Femur (tissue), 1 donor: ENCODE measurements around the gene CAMLG.

Experiments
- DNase-seq: peaks from one replicate; pipeline ENCODE4 v3.0.0-alpha.2; 2017

CAMLG gene

GRCh38 chr5:134784241-134784920, 46.0 kb downstream of the CAMLG start:
- DNase-seq, result no peak

- DNase-seq, result no peak
Measured at GRCh38 chr5:134784946-134785620, 46.7 kb downstream of the CAMLG start.

DNA sequence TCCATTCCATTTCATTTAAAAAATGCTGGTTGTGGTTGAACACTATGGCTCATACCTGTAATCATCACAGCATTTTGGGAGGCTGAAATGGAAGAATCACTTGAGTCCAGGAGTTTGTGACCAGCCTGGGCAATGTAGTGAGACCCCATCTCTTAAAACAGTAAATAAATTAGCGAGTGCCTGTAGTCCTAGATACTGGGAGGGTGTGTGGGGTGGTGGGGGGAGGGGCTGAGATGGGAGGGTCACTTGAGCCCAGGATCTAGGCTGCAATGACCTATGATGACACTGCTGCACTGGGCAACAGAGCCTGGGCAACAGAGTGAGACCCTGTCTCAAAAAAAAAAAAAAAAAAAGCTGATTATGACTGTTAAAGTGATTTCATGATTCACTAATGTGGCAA, 49.3 kb downstream of the CAMLG start:
- no peak for DNase-seq

DNA sequence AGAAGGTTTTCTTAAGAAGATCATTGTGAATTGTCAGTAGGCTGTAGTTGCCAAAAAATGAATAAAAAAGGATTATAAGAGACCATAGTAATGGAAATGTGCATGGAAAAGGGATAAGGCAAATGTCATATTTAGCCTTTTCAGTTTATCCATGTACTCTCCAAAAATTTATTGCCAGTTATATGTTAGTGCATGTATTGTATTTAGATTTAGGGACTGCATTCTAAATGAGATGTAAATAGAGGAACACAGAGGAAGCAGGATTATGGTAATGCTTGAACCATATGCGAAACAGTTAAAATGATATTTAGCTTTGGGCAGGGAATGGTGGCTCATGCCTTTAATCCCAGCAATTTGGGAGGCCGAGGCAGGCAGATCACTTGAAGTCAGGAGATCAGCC, 53.2 kb downstream of the CAMLG start:
- no peak for DNase-seq

DNA sequence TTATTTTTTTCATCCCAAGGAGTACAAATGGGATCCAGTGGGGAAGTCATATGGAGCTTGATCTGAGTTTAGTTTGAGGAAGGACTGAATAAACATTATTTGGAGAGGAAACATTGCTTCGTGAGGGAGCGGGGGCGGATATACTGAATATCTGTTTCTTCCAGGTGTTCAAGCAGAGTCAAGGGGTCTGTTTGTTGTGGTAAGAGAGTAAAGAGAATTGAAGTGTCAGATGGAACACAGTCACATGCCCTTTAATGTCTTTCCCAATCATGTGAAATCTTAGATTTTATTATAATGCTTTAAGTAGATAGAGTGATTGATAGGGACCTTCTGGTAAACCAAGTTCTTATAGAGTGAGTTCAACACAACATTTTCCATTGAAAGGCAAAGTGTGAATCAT, 53.9 kb downstream of the CAMLG start:
- DNase-seq, result no peak

DNA sequence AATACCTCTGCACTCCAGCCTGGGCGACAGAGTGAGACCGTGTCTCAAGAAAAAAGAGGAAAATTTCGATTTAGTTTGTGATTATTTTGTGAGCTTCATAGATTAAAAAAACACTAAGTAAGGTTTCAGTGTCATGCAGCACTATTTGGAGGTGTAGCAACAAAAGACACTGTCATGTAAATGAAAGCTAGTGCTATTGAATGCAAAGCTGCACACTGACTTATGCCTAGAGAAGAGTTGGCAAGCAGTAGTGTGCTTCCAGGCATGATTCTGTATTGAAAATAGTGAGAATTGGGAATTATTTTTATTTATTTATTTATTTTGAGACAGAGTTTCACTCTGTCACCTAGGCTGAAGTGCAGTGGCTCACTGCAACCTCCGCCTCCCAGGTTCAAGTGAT, 54.8 kb downstream of the CAMLG start:
- no peak for DNase-seq

DNA sequence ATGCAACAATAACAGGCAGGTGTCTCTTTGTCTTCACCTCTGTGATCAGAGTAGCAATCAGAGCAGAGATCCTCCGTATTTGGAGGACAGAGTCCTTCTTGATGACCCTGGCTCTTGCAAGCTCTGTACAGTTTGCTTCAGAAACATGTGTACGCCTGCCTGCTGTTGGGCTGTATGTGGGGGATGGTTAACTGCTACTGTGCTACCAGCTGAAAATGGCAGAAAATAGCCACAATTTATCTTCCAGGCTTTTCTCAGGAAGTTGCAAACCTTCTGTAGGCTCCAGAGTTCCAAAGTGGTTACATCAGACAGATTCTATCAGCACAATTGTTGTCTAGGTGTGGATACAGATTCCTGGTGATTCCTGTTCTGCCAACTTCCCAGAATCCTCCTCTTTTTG, 55.7 kb downstream of the CAMLG start:
- DNase-seq, result no peak

- DNase-seq, result no peak
Measured at GRCh38 chr5:134794819-134795218, 56.5 kb downstream of the CAMLG start.

DNA sequence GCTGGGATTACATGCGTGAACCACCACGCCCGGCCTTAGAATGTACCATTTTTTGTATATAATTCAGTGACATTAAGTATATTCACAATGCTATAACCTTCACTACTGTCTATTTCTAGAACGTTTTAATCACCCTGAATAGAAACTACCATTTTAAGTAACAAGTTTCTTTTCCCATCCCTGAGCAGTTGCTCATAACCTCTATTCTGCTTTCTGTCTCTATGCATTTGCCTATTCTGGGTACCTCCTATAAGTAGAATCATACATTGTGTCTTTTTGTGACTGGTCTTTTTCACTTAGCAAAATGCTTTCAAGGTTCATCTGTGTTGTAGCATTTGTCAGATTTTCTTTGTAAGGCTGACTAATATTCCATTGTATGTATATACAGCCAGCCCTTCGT, 60.1 kb downstream of the CAMLG start:
- no peak for DNase-seq
